K562 (cell line): ENCODE data around the gene SUDS3. TPM values are rescaled to one million over a fixed set of nuclear protein-coding genes. Genes with fewer than 3 reads are reported as not detected.

ENCODE experiments used
- ARNT ChIP-seq, 2 experiments: fragments of 450-650 bp; IDR thresholded peaks; 2 replicates each; pipeline ENCODE4 v1.6.1; 2016; ENCODE audit warnings: mild to moderate bottlenecking in 1 of 2
- CEBPG ChIP-seq, 3 experiments: fragments of 200-800 bp in 1 of 3; sonication (Bioruptor generic) in 1 of 3; sonication (generic) in 1 of 3; formaldehyde crosslinking in 1 of 3; IDR thresholded peaks in 2 of 3; conservative IDR thresholded peaks in 1 of 3; 2 replicates each; pipeline versions ENCODE4 v1.6.1 to v1.8.0; 2016 to 2022; ENCODE audit warnings: missing compliant biosample characterization in 2 of 3, missing genetic modification characterization in 2 of 3, mild to moderate bottlenecking in 1 of 3, missing genetic modification reagents in 1 of 3
- CHD1 ChIP-seq: fragments of 200-600 bp; sonication (generic); IDR thresholded peaks from one replicate; pipeline ENCODE4 v1.6.1; 2012; ENCODE audit warnings: mild to moderate bottlenecking, moderate library complexity, low read length, inconsistent platforms
- ERF ChIP-seq: fragments of 450-650 bp; formaldehyde crosslinking; IDR thresholded peaks from 2 replicates; pipeline ENCODE4 v1.4.0; 2020; ENCODE audit warnings: mild to moderate bottlenecking, mixed read lengths
- EWSR1 ChIP-seq: fragments of 450-650 bp; IDR thresholded peaks from 2 replicates; pipeline ENCODE4 v1.6.1; 2018; ENCODE audit warnings: borderline replicate concordance, mild to moderate bottlenecking, low read depth, moderate library complexity; ENCODE audit not compliant: partially characterized antibody
- KDM1A ChIP-seq, 2 experiments: fragments of 450-650 bp; IDR thresholded peaks; 2 replicates each; pipeline ENCODE4 v1.6.1; 2016; ENCODE audit warnings: mild to moderate bottlenecking in 2 of 2
- KLF6 ChIP-seq: fragments of 250-450 bp; sonication (Bioruptor Pico); IDR thresholded peaks from 2 replicates; pipeline ENCODE4 v1.4.0; 2020; ENCODE audit warnings: mild to moderate bottlenecking, moderate library complexity, borderline replicate concordance
- NFIX ChIP-seq: fragments of 250-450 bp; sonication (Bioruptor Pico); IDR thresholded peaks from 2 replicates; pipeline ENCODE4 v1.4.0; 2020; ENCODE audit warnings: low read depth, mild to moderate bottlenecking, moderate library complexity
- NR2C2 ChIP-seq, 2 experiments: fragments of 200-800 bp in 1 of 2; sonication (Bioruptor generic) in 1 of 2; sonication (generic) in 1 of 2; formaldehyde crosslinking in 1 of 2; IDR thresholded peaks; 2 replicates each; pipeline versions ENCODE4 v1.6.1 to v1.8.0; 2016 to 2022; ENCODE audit warnings: mild to moderate bottlenecking in 1 of 2, missing compliant biosample characterization in 1 of 2, missing genetic modification characterization in 1 of 2, missing genetic modification reagents in 1 of 2
- PHF21A ChIP-seq: fragments of 450-650 bp; IDR thresholded peaks from 2 replicates; pipeline ENCODE4 v1.6.1; 2017; ENCODE audit warnings: low read depth, borderline replicate concordance
- POLR3A ChIP-seq: IDR thresholded peaks from 2 replicates; pipeline ENCODE4 v1.6.1; 2011; ENCODE audit warnings: borderline replicate concordance, mild to moderate bottlenecking, moderate library complexity; ENCODE audit not compliant: insufficient read length, insufficient read depth; ENCODE audit errors: extremely low read depth
- SAP30 ChIP-seq: fragments of 200-600 bp; sonication (generic); IDR thresholded peaks from 2 replicates; pipeline ENCODE4 v1.6.1; 2012; ENCODE audit warnings: borderline replicate concordance, low read depth, mild to moderate bottlenecking, moderate library complexity, low read length, control low read depth, inconsistent platforms; ENCODE audit not compliant: insufficient read depth, poor library complexity, severe bottlenecking
- SIX5 ChIP-seq, 2 experiments: IDR thresholded peaks; 2 replicates each; pipeline ENCODE4 v1.6.1; 2011; ENCODE audit warnings: low read length in 2 of 2, borderline replicate concordance in 1 of 2, low read depth in 1 of 2, mild to moderate bottlenecking in 1 of 2, moderate library complexity in 1 of 2; ENCODE audit not compliant: insufficient read depth in 1 of 2
- SRSF9 ChIP-seq: fragments of 200-400 bp; formaldehyde crosslinking; IDR thresholded peaks from 2 replicates; pipeline ENCODE4 v1.6.1; 2017; ENCODE audit warnings: low read depth, low read length, borderline replicate concordance
- ZNF644 ChIP-seq: fragments of 200-800 bp; sonication (Bioruptor generic); IDR thresholded peaks from 2 replicates; pipeline ENCODE4 v1.6.1; 2016; ENCODE audit warnings: low read depth, missing genetic modification characterization, missing compliant biosample characterization
- ZNF764 ChIP-seq: fragments of 250-450 bp; sonication (Bioruptor Pico); IDR thresholded peaks from 2 replicates; pipeline ENCODE4 v1.4.0; 2020; ENCODE audit warnings: low read depth, mild to moderate bottlenecking, moderate library complexity
- polyA plus RNA-seq, 8 experiments: library from polyadenylated mRNA; depleted of rRNA in 4 of 8; stranded (reverse) in 5 of 8; unstranded in 3 of 8; fragments of >200 nt; fragmentation: Nextera tagmentation in 2 of 8; fragmentation: Illumina TruSeq in 1 of 8; extraction: Ambion mirVana in 2 of 8; extraction: Trizol in 1 of 8; gene quantifications; 2 replicates each; pipeline versions ENCODE4 v1.2.1 to v1.2.3, GENCODE V29; 2011 to 2014; ENCODE audit warnings: inconsistent platforms in 1 of 8, missing spikeins in 1 of 8
- total RNA-seq, 7 experiments: library from RNA; depleted of rRNA in 6 of 7; stranded (reverse); fragments of >200 nt in 6 of 7; fragmentation: Illumina TruSeq in 2 of 7; extraction: Trizol in 2 of 7; gene quantifications; 2 replicates each; pipeline versions ENCODE4 v1.2.1 to v1.2.3, GENCODE V29; 2011 to 2021; ENCODE audit warnings: low replicate concordance in 1 of 7
- TF ChIP-seq, protein P1 (sequence below): sonication (generic); formaldehyde crosslinking; IDR thresholded peaks from 2 replicates; pipeline ENCODE4 v1.8.1; 2023; ENCODE audit warnings: missing genetic modification reagents, mild to moderate bottlenecking, borderline replicate concordance
- TF ChIP-seq, protein P2 (sequence below), 2 experiments: fragments of 200-800 bp in 1 of 2; sonication (Bioruptor generic) in 1 of 2; sonication (generic) in 1 of 2; formaldehyde crosslinking in 1 of 2; IDR thresholded peaks in 1 of 2; conservative IDR thresholded peaks in 1 of 2; 2 replicates each; pipeline versions ENCODE4 v1.5.0 to v1.6.1; 2016 to 2020; ENCODE audit warnings: missing compliant biosample characterization in 1 of 2, missing genetic modification characterization in 1 of 2, missing genetic modification reagents in 1 of 2

SUDS3 gene
- total and polyA plus RNA-seq, 9 of the 15 experiments (the other 6 are each of a cell fraction or from before 2014, with no cell fraction given): 6.6 to 30.5 (median 23.3) TPM

DNA sequence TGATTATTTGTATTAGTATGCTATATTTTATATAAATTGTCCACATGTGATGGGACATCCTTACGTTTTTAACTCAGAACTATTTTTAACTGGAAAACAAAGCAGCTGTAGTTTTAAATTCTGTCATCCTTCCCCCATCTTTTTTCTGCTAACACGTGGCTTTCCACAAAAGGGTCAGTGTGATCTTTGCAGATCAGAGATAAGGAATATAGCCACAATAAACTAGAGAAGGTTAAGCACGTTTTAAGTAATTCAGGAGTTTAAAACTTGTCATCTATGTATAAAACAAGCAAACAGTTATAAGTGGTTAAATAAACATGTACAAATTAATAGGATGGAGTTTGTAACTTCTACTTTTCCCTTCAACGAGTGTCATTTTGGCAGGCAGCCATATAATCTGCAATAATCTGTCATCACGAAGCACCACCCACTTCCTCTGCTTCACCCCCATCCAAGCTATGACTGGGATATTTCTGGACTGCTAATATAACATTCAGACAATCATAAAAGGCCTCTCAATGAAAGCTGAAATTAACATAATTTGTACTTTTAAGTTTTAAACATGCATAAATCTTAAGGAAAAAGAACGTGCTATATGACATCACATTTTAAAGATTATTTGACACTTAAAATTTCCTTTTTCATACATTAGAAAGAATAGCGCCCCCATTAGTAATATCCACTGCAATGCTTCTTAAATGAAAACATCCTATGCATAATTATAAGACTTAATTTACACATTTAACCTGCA is 18.9 kb upstream of the SUDS3 start (continued):
- TF ChIP-seq NR2C2 (CRISPR knock-in tag; IDR thresholded peaks at IDR 0.05): no peak
- peak; percentile 75 for TF ChIP-seq NR2C2 (tag; IDR thresholded peaks at IDR 0.05)
- TF ChIP-seq ZNF764 (CRISPR knock-in tag): no peak
- TF ChIP-seq, protein P1, sequence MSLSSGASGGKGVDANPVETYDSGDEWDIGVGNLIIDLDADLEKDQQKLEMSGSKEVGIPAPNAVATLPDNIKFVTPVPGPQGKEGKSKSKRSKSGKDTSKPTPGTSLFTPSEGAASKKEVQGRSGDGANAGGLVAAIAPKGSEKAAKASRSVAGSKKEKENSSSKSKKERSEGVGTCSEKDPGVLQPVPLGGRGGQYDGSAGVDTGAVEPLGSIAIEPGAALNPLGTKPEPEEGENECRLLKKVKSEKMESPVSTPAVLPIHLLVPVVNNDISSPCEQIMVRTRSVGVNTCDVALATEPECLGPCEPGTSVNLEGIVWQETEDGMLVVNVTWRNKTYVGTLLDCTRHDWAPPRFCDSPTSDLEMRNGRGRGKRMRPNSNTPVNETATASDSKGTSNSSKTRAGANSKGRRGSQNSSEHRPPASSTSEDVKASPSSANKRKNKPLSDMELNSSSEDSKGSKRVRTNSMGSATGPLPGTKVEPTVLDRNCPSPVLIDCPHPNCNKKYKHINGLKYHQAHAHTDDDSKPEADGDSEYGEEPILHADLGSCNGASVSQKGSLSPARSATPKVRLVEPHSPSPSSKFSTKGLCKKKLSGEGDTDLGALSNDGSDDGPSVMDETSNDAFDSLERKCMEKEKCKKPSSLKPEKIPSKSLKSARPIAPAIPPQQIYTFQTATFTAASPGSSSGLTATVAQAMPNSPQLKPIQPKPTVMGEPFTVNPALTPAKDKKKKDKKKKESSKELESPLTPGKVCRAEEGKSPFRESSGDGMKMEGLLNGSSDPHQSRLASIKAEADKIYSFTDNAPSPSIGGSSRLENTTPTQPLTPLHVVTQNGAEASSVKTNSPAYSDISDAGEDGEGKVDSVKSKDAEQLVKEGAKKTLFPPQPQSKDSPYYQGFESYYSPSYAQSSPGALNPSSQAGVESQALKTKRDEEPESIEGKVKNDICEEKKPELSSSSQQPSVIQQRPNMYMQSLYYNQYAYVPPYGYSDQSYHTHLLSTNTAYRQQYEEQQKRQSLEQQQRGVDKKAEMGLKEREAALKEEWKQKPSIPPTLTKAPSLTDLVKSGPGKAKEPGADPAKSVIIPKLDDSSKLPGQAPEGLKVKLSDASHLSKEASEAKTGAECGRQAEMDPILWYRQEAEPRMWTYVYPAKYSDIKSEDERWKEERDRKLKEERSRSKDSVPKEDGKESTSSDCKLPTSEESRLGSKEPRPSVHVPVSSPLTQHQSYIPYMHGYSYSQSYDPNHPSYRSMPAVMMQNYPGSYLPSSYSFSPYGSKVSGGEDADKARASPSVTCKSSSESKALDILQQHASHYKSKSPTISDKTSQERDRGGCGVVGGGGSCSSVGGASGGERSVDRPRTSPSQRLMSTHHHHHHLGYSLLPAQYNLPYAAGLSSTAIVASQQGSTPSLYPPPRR (CRISPR knock-in tag): no peak
- TF ChIP-seq, protein P2, sequence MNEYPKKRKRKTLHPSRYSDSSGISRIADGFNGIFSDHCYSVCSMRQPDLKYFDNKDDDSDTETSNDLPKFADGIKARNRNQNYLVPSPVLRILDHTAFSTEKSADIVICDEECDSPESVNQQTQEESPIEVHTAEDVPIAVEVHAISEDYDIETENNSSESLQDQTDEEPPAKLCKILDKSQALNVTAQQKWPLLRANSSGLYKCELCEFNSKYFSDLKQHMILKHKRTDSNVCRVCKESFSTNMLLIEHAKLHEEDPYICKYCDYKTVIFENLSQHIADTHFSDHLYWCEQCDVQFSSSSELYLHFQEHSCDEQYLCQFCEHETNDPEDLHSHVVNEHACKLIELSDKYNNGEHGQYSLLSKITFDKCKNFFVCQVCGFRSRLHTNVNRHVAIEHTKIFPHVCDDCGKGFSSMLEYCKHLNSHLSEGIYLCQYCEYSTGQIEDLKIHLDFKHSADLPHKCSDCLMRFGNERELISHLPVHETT (CRISPR knock-in tag; conservative IDR thresholded peaks at IDR 0.05 in 1 of 2, IDR thresholded peaks at IDR 0.05 in 1 of 2): peak in 1 of 2 experiments; percentile 43; a peak in 1 of 4 replicates
- TF ChIP-seq EWSR1: no peak
- peak in 1 of 2 experiments; percentile 85; a peak in 1 of 4 replicates for TF ChIP-seq ARNT (IDR thresholded peaks at IDR 0.05)
- TF ChIP-seq SIX5 (IDR thresholded peaks at IDR 0.05; ENCODE audit: borderline replicate concordance in 1 of 2, insufficient read depth in 1 of 2, low read depth in 1 of 2, low read length in 2 of 2): no peak
- TF ChIP-seq KLF6 (CRISPR knock-in tag): no peak
- no peak for TF ChIP-seq ERF (CRISPR knock-in tag)
- TF ChIP-seq ZNF644 (tag): 0 out of 2 replicates have a peak, but pooled peaks have one; percentile 39
- TF ChIP-seq SAP30: no peak
- no peak for TF ChIP-seq CEBPG (CRISPR knock-in tag; IDR thresholded peaks at IDR 0.05)
- TF ChIP-seq CEBPG (tag; conservative IDR thresholded peaks at IDR 0.05 in 1 of 2, IDR thresholded peaks at IDR 0.05 in 1 of 2): peak in 1 of 2 experiments; percentile 54; a peak in 2 of 4 replicates
- peak; percentile 87 for TF ChIP-seq NFIX (CRISPR knock-in tag)
- no peak for TF ChIP-seq PHF21A
- TF ChIP-seq KDM1A (IDR thresholded peaks at IDR 0.05): peak in 1 of 2 experiments; percentile 51; a peak in 2 of 4 replicates
- no peak for TF ChIP-seq CHD1
- TF ChIP-seq SRSF9: no peak
- no peak for TF ChIP-seq POLR3A
